H1 (cell line): ENCODE measurements around the gene SIK1. TPM values are rescaled to one million over a fixed set of nuclear protein-coding genes. Genes with fewer than 3 reads are reported as not detected.
"Not testable (repeated sequence)": the region's sequence is repeated elsewhere in the genome, so short reads cannot be mapped to it uniquely, and the experiment has no call there.

ENCODE experiments used
- CTCF ChIA-PET: fragments of 300-600 bp; sonication (Branson Sonifier 250); formaldehyde crosslinking; loops from one replicate; lab custom pipeline; 2021; ENCODE audit not compliant: partially characterized antibody; lab: Charles Lee
- POLR2A ChIA-PET: fragments of 300-600 bp; sonication (Branson Sonifier 250); formaldehyde crosslinking; loops from one replicate; lab custom pipeline; 2021; ENCODE audit warnings: inconsistent platforms; ENCODE audit not compliant: partially characterized antibody; lab: Charles Lee
- DNase-seq, 2 experiments: peaks; one replicate each; pipeline versions ENCODE4 v3.0.0 to v3.0.0-alpha.2; 2010 to 2022; ENCODE audit warnings: low spot score in 2 of 2, low read depth in 1 of 2, mixed read lengths in 1 of 2
- FAIRE-seq: peaks from 2 replicates; lab custom pipeline; 2011; peaks lifted over from hg19 to GRCh38; lab: Jason Lieb, UNC
- H2AFZ ChIP-seq: 2 replicates; pipeline ENCODE4 v1.8.1; 2012; ENCODE audit warnings: low read length, inconsistent platforms
- H2AK5ac ChIP-seq: 2 replicates; pipeline ENCODE4 v1.6.1; 2013; ENCODE audit warnings: low read depth, low read length
- H2BK120ac ChIP-seq: replicated peaks from 2 replicates; pipeline ENCODE3; 2013; ENCODE audit warnings: low read depth, low read length, inconsistent platforms
- H2BK12ac ChIP-seq: 2 replicates; pipeline ENCODE4 v1.6.1; 2013; ENCODE audit warnings: low read depth, low read length
- H2BK15ac ChIP-seq: 2 replicates; pipeline ENCODE4 v1.6.1; 2013; ENCODE audit warnings: low read length
- H2BK20ac ChIP-seq: 2 replicates; pipeline ENCODE4 v1.6.1; 2013; ENCODE audit warnings: low read length
- H2BK5ac ChIP-seq: 2 replicates; pipeline ENCODE4 v1.6.1; 2013; ENCODE audit warnings: low read depth, low read length
- H3K14ac ChIP-seq: 2 replicates; pipeline ENCODE4 v1.6.1; 2013; ENCODE audit warnings: inconsistent platforms; ENCODE audit not compliant: insufficient read length
- H3K18ac ChIP-seq: 2 replicates; pipeline ENCODE4 v1.6.1; 2013; ENCODE audit warnings: low read length; ENCODE audit errors: extremely low read depth
- H3K23ac ChIP-seq: 2 replicates; pipeline ENCODE4 v1.6.1; 2013; ENCODE audit warnings: inconsistent platforms; ENCODE audit not compliant: insufficient read length
- H3K23me2 ChIP-seq: 2 replicates; pipeline ENCODE4 v1.6.1; 2013; ENCODE audit warnings: low read depth, low read length
- H3K27ac ChIP-seq: 2 replicates; pipeline ENCODE4 v1.6.1; 2011; ENCODE audit warnings: low read depth, low read length, inconsistent platforms
- H3K27me3 ChIP-seq, 4 experiments: replicated peaks in 1 of 4; 1 replicate in 1 of 4; 2 replicates in 3 of 4; pipeline versions ENCODE4 v1.6.1 to v1.8.1; 2011 to 2013; ENCODE audit warnings: low read length in 3 of 4, mild to moderate bottlenecking in 3 of 4, inconsistent platforms in 2 of 4, mixed read lengths in 2 of 4, moderate library complexity in 1 of 4; ENCODE audit not compliant: control insufficient read depth in 3 of 4, insufficient read depth in 3 of 4; ENCODE audit errors: extremely low read depth in 1 of 4
- H3K36me3 ChIP-seq, 4 experiments: 2 replicates each; pipeline versions ENCODE4 v1.6.1 to v1.8.1; 2011 to 2013; ENCODE audit warnings: mild to moderate bottlenecking in 4 of 4, low read length in 3 of 4, moderate library complexity in 2 of 4, control low read depth in 1 of 4, inconsistent platforms in 1 of 4; ENCODE audit not compliant: insufficient read depth in 4 of 4, control insufficient read depth in 2 of 4
- H3K4ac ChIP-seq: replicated peaks from 2 replicates; pipeline ENCODE3; 2013; ENCODE audit warnings: low read length, low read depth, mixed read lengths, inconsistent platforms; ENCODE audit not compliant: insufficient read length
- H3K4me1 ChIP-seq, 4 experiments: replicated peaks in 1 of 4; 1 replicate in 1 of 4; 2 replicates in 3 of 4; pipeline versions ENCODE4 v1.6.1 to v1.8.1; 2011 to 2013; ENCODE audit warnings: low read length in 3 of 4, inconsistent platforms in 2 of 4, mixed read lengths in 1 of 4; ENCODE audit not compliant: insufficient read depth in 4 of 4, control insufficient read depth in 3 of 4
- H3K4me2 ChIP-seq, 2 experiments: 2 replicates each; pipeline versions ENCODE4 v1.6.1 to v1.8.1; 2011 to 2013; ENCODE audit warnings: low read depth in 2 of 2, low read length in 2 of 2, control low read depth in 1 of 2, inconsistent platforms in 1 of 2, mild to moderate bottlenecking in 1 of 2; ENCODE audit not compliant: insufficient read depth in 1 of 2
- H3K4me3 ChIP-seq, 4 experiments: fragments of 200-600, 300-600 bp in 1 of 4; sonication (generic), shearing (Covaris generic), sonication (Bioruptor Twin) in 1 of 4; 2 replicates each; pipeline versions ENCODE4 v1.5.1 to v1.8.1; 2011 to 2016; ENCODE audit warnings: low read length in 4 of 4, low read depth in 3 of 4, control low read depth in 2 of 4, inconsistent platforms in 2 of 4, mild to moderate bottlenecking in 2 of 4, mixed read lengths in 1 of 4, moderate library complexity in 1 of 4; ENCODE audit not compliant: insufficient read depth in 2 of 4; ENCODE audit errors: extremely low read depth in 1 of 4
- H3K56ac ChIP-seq: replicated peaks from 2 replicates; pipeline ENCODE3; 2013; ENCODE audit warnings: low read depth, mild to moderate bottlenecking, mixed read lengths, low read length, inconsistent platforms; ENCODE audit not compliant: insufficient read length
- H3K79me1 ChIP-seq: 2 replicates; pipeline ENCODE4 v1.6.1; 2013; ENCODE audit warnings: low read depth, low read length, control low read depth
- H3K79me2 ChIP-seq, 2 experiments: 2 replicates each; pipeline versions ENCODE4 v1.6.1 to v1.8.1; 2012 to 2013; ENCODE audit warnings: low read length in 2 of 2, mild to moderate bottlenecking in 2 of 2, inconsistent platforms in 1 of 2; ENCODE audit not compliant: insufficient read depth in 2 of 2, control insufficient read depth in 1 of 2
- H3K9ac ChIP-seq, 4 experiments: replicated peaks in 1 of 4; 1 replicate in 1 of 4; 2 replicates in 3 of 4; pipeline versions ENCODE4 v1.6.1 to v1.8.1; 2011 to 2013; ENCODE audit warnings: low read depth in 3 of 4, low read length in 3 of 4, control low read depth in 2 of 4, mild to moderate bottlenecking in 2 of 4, moderate library complexity in 2 of 4, inconsistent platforms in 1 of 4; ENCODE audit errors: extremely low read depth in 1 of 4
- H3K9me3 ChIP-seq, 2 experiments: 2 replicates each; pipeline versions ENCODE4 v1.6.1 to v1.8.1; 2012 to 2013; ENCODE audit warnings: mild to moderate bottlenecking in 2 of 2, moderate library complexity in 2 of 2, control low read depth in 1 of 2, inconsistent platforms in 1 of 2, low read depth in 1 of 2, low read length in 1 of 2, mixed read lengths in 1 of 2; ENCODE audit not compliant: insufficient read depth in 2 of 2
- H4K20me1 ChIP-seq, 2 experiments: replicated peaks in 1 of 2; 2 replicates each; pipeline versions ENCODE3 to v1.8.1; 2011 to 2013; ENCODE audit warnings: inconsistent platforms in 2 of 2, low read length in 2 of 2, mild to moderate bottlenecking in 1 of 2; ENCODE audit not compliant: insufficient read depth in 2 of 2, control insufficient read depth in 1 of 2
- H4K5ac ChIP-seq: 2 replicates; pipeline ENCODE4 v1.6.1; 2013; ENCODE audit warnings: low read length, low read depth, mixed read lengths, inconsistent platforms; ENCODE audit not compliant: insufficient read length
- H4K8ac ChIP-seq: 2 replicates; pipeline ENCODE4 v1.8.0; 2013; ENCODE audit warnings: mild to moderate bottlenecking, moderate library complexity, low read length, inconsistent platforms; ENCODE audit not compliant: insufficient read depth; ENCODE audit errors: extremely low read depth
- H4K91ac ChIP-seq: replicated peaks from 2 replicates; pipeline ENCODE3; 2013; ENCODE audit warnings: low read length, mixed read lengths, inconsistent platforms; ENCODE audit not compliant: insufficient read length
- WGBS, 2 experiments: shearing (Covaris generic) in 1 of 2; methylation state at CpG; one replicate each; pipeline versions ENCODE4 v1.1.6 to v1.1.7; 2013 to 2015; ENCODE audit warnings: low lambda C conversion rate in 2 of 2, mixed read lengths in 2 of 2, inconsistent platforms in 1 of 2, low coverage in 1 of 2, missing lambda C conversion rate in 1 of 2; ENCODE audit not compliant: insufficient replicate concordance in 2 of 2, insufficient coverage in 1 of 2, insufficient read length in 1 of 2; ENCODE audit errors: extremely low coverage in 1 of 2, missing lambda C conversion rate in 1 of 2; 5-methylcytosine and 5-hydroxymethylcytosine counted together
- polyA plus RNA-seq, 7 experiments: library from polyadenylated mRNA; depleted of rRNA in 3 of 7; stranded (reverse) in 5 of 7; unstranded in 2 of 7; fragments of >200 nt in 5 of 7; fragments of 200-250 nt in 2 of 7; gene quantifications; 1 replicate in 5 of 7; 2 replicates in 1 of 7; 4 replicates in 1 of 7; pipeline versions ENCODE4 v1.2.1 to v1.2.3, GENCODE V29; 2011 to 2013; ENCODE audit warnings: missing spikeins in 2 of 7, mixed read lengths in 2 of 7
- total RNA-seq: library from RNA; stranded (reverse); fragmentation: NEBNext Ultra II Directional; extraction: Animal tissue kit (Norgen Biotek cat#: 25700); gene quantifications from 2 replicates; pipeline ENCODE4 v1.2.1, GENCODE V29; 2021

The SIK1 gene
- total and polyA plus RNA-seq, 2 of the 8 experiments (the other 6 are each of a cell fraction or from before 2014, with no cell fraction given) = 1.5 to 6.7 TPM

GRCh38 chr21:43455717-43456116, 28.8 kb upstream of the SIK1 start:
- WGBS, 2 experiments = no CpG with 5 or more reads among the region's 12 CpGs
- POLR2A ChIA-PET, CTCF ChIA-PET: not testable (repeated sequence)

GRCh38 chr21:43454176-43454575, 27.2 kb upstream of the SIK1 start:
- H3K56ac ChIP-seq, H3K79me2 ChIP-seq, H3K27me3 ChIP-seq, H3K23ac ChIP-seq, H4K5ac ChIP-seq, H3K18ac ChIP-seq, H3K9me3 ChIP-seq, H3K9ac ChIP-seq, H2BK12ac ChIP-seq, H2BK20ac ChIP-seq, H3K4me1 ChIP-seq, CTCF ChIA-PET, H4K20me1 ChIP-seq, DNase-seq, H3K4ac ChIP-seq, H3K4me3 ChIP-seq, H3K14ac ChIP-seq, H2AK5ac ChIP-seq, H2BK5ac ChIP-seq, FAIRE-seq, H3K27ac ChIP-seq, H2BK15ac ChIP-seq, POLR2A ChIA-PET, H3K79me1 ChIP-seq, H4K91ac ChIP-seq, H3K4me2 ChIP-seq, H2AFZ ChIP-seq, H4K8ac ChIP-seq, H2BK120ac ChIP-seq, H3K23me2 ChIP-seq, H3K36me3 ChIP-seq: not testable (repeated sequence)
- no CpG with 5 or more reads among the region's 5 CpGs for WGBS, 2 experiments

More at GRCh38 chr21:43455717-43456116, 28.8 kb upstream of the SIK1 start:
- not testable (repeated sequence) for H3K36me3 ChIP-seq, H4K5ac ChIP-seq, H3K4me3 ChIP-seq, H3K27ac ChIP-seq, H2AK5ac ChIP-seq, H3K9me3 ChIP-seq, H2BK120ac ChIP-seq, H4K8ac ChIP-seq, H3K9ac ChIP-seq, H2BK12ac ChIP-seq, H3K4ac ChIP-seq, H3K27me3 ChIP-seq, H2AFZ ChIP-seq, H3K23me2 ChIP-seq, H3K14ac ChIP-seq, H2BK5ac ChIP-seq, H4K20me1 ChIP-seq, FAIRE-seq, H2BK15ac ChIP-seq, H3K18ac ChIP-seq, H3K56ac ChIP-seq, H3K79me1 ChIP-seq, H3K23ac ChIP-seq, H4K91ac ChIP-seq, H3K4me1 ChIP-seq, H3K4me2 ChIP-seq, H3K79me2 ChIP-seq, DNase-seq, H2BK20ac ChIP-seq
